ENCODE results near the gene FOXO1. TPM values are rescaled to one million over a fixed set of nuclear protein-coding genes. Genes with fewer than 3 reads are reported as not detected.

The FOXO1 gene
- total and polyA plus RNA-seq, 9 of the 15 experiments (the other 6 are each of a cell fraction or from before 2014, with no cell fraction given), result 0.04 to 0.73 (median 0.20) TPM

DNA sequence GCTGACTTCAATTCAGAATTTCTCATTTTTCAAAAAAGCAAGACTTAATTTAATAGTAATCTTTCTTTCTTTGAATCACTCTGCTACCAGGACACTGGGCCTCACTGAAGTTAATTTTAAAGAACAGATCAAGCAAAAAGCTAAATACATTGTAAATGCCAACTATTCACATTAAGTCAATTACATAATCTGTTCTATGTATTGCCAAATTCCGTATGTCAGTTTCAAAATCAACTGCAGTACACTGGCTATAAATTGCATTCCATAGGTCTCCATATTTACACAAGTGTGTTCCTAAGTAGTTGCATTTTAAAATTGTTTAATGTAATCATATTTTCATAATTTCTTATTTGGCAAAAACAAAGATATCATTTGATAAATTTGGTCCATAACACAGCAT, 10.1 kb downstream of the FOXO1 start:
- CTCF ChIA-PET (ENCODE audit: low intra/inter-chr PET ratio), result interaction anchor here (0.7 kb wide), 1 partner anchor 160 kb away, joined by 5 read pairs; no protein-coding TSS in a partner anchor
- FAIRE-seq, result no peak
- H4K20me1 ChIP-seq (replicated peaks; ENCODE audit: control insufficient read depth, insufficient read depth, low read length), result no peaks in the 10 kb centered on the region

More for the DNA sequence above, 10.1 kb downstream of the FOXO1 start:
- Histone ChIP-seq H3K4me2 (ENCODE audit: insufficient read depth, low read length) (no peak overlapping the region), H2AFZ (ENCODE audit: low read depth, low read length) (no peak overlapping the region), H3K9ac (ENCODE audit: insufficient read depth in 1 of 2, low read depth in 2 of 2, low read length in 2 of 2) (no peak overlapping the region), H3K4me3 (no peak overlapping the region), H3K27me3 (ENCODE audit: control insufficient read depth in 2 of 2, insufficient read depth in 2 of 2, low read length in 2 of 2) (peaks cover 0 to 2% of the 10 kb centered on the region in 2 experiments; a peak in 1 of 5 replicates), H3K36me3 (ENCODE audit: control insufficient read depth, insufficient read depth, low read length) (no peaks in the 10 kb centered on the region), H3K27ac (ENCODE audit: extremely low read depth, low read depth, low read length) (no peak overlapping the region), H3K79me2 (ENCODE audit: control insufficient read depth, insufficient read depth, low read length) (no peaks in the 10 kb centered on the region), H3K4me1 (replicated peaks in 1 of 2; ENCODE audit: control insufficient read depth in 2 of 2, insufficient read depth in 2 of 2, low read length in 2 of 2) (no peaks in the 10 kb centered on the region; a peak in 1 of 5 replicates), H3K9me1 (ENCODE audit: control insufficient read depth, insufficient read depth, low read length) (no peaks in the 10 kb centered on the region), H3K9me3 (replicated peaks; ENCODE audit: control insufficient read depth, insufficient read depth, low read depth, low read length) (no peaks in the 10 kb centered on the region; the same call in 1 of the 2 replicates)
- ATAC-seq (no peak), DNase-seq (ENCODE audit: extremely low read depth in 1 of 4, low spot score in 3 of 4) (no peak)
- TF ChIP-seq ZNF75A (CRISPR knock-in tag; IDR thresholded peaks at IDR 0.05) (no peak), ILF3 (IDR thresholded peaks at IDR 0.05; ENCODE audit: borderline replicate concordance) (no peak), ZNF134 (CRISPR knock-in tag; conservative IDR thresholded peaks at IDR 0.05) (no peak), SNRNP70 (optimal IDR thresholded peaks at IDR 0.05; ENCODE audit: low read depth, low read length) (no peak), SRF (CRISPR knock-in tag; IDR thresholded peaks at IDR 0.05) (no peak), CSDE1 (IDR thresholded peaks at IDR 0.05) (no peak), SMAD2 (IDR thresholded peaks at IDR 0.05; ENCODE audit: low read depth, low read length) (no peak), BRCA1 (IDR thresholded peaks at IDR 0.05) (no peak), BRCA1 (CRISPR knock-in tag; IDR thresholded peaks at IDR 0.05) (no peak), POU5F1 (IDR thresholded peaks at IDR 0.05; ENCODE audit: borderline replicate concordance, low read depth, low read length, partially characterized antibody) (no peak), ZNF695 (CRISPR knock-in tag; IDR thresholded peaks at IDR 0.05) (no peak), SAFB2 (IDR thresholded peaks at IDR 0.05; ENCODE audit: borderline replicate concordance, low read depth, low read length, severe bottlenecking) (no peak), GTF2B (IDR thresholded peaks at IDR 0.05; ENCODE audit: extremely low read depth, insufficient read length) (no peak)
- TF ChIP-seq, protein P1, sequence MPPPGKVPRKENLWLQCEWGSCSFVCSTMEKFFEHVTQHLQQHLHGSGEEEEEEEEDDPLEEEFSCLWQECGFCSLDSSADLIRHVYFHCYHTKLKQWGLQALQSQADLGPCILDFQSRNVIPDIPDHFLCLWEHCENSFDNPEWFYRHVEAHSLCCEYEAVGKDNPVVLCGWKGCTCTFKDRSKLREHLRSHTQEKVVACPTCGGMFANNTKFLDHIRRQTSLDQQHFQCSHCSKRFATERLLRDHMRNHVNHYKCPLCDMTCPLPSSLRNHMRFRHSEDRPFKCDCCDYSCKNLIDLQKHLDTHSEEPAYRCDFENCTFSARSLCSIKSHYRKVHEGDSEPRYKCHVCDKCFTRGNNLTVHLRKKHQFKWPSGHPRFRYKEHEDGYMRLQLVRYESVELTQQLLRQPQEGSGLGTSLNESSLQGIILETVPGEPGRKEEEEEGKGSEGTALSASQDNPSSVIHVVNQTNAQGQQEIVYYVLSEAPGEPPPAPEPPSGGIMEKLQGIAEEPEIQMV (tag; conservative IDR thresholded peaks at IDR 0.05; ENCODE audit: low read depth), result no peak
- TF ChIP-seq, protein P2, sequence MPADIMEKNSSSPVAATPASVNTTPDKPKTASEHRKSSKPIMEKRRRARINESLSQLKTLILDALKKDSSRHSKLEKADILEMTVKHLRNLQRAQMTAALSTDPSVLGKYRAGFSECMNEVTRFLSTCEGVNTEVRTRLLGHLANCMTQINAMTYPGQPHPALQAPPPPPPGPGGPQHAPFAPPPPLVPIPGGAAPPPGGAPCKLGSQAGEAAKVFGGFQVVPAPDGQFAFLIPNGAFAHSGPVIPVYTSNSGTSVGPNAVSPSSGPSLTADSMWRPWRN (IDR thresholded peaks at IDR 0.05; ENCODE audit: low read depth), result no peak
- TF ChIP-seq, protein P3, sequence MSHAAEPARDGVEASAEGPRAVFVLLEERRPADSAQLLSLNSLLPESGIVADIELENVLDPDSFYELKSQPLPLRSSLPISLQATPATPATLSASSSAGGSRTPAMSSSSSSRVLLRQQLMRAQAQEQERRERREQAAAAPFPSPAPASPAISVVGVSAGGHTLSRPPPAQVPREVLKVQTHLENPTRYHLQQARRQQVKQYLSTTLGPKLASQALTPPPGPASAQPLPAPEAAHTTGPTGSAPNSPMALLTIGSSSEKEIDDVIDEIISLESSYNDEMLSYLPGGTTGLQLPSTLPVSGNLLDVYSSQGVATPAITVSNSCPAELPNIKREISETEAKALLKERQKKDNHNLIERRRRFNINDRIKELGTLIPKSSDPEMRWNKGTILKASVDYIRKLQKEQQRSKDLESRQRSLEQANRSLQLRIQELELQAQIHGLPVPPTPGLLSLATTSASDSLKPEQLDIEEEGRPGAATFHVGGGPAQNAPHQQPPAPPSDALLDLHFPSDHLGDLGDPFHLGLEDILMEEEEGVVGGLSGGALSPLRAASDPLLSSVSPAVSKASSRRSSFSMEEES (CRISPR knock-in tag; IDR thresholded peaks at IDR 0.05), result no peak
- TF ChIP-seq, protein P4, sequence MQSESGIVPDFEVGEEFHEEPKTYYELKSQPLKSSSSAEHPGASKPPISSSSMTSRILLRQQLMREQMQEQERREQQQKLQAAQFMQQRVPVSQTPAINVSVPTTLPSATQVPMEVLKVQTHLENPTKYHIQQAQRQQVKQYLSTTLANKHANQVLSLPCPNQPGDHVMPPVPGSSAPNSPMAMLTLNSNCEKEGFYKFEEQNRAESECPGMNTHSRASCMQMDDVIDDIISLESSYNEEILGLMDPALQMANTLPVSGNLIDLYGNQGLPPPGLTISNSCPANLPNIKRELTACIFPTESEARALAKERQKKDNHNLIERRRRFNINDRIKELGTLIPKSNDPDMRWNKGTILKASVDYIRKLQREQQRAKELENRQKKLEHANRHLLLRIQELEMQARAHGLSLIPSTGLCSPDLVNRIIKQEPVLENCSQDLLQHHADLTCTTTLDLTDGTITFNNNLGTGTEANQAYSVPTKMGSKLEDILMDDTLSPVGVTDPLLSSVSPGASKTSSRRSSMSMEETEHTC (IDR thresholded peaks at IDR 0.05), result no peak
- BruUV-seq (replicated peaks), result no TSS peak
- 0% methylated on average over 1 of the region's 1 CpG for WGBS (ENCODE audit: insufficient coverage, low coverage, missing lambda C conversion rate)
- intact Hi-C loops (cut with micrococcal nuclease), result no loop called here
- POLR2A ChIA-PET, result interaction anchor here (0.7 kb wide), 1 partner anchor 56 kb away, joined by 4 read pairs; no protein-coding TSS in a partner anchor
- in situ Hi-C loops (cut with MboI), result no loop called here
